Erythroblast (primary cell): Measurements from ENCODE around the gene APLN.

Experiments used
- GATA1 ChIP-seq: IDR thresholded peaks from 2 replicates; pipeline ENCODE4 v1.6.1; 2011; ENCODE audit warnings: low read depth, mild to moderate bottlenecking, control low read depth, low read length, moderate library complexity
- POLR2A ChIP-seq: IDR thresholded peaks from 2 replicates; pipeline ENCODE4 v1.6.1; 2011; ENCODE audit warnings: mild to moderate bottlenecking, low read length

GRCh38 chrX:129688097-129688496, 33.3 kb upstream of the APLN start:
- no peak for TF ChIP-seq POLR2A
- no peak for TF ChIP-seq GATA1
